Hepatocyte (in vitro differentiated cells): Measurements from ENCODE around the gene ACACA. TPM values are rescaled to one million over a fixed set of nuclear protein-coding genes. Genes with fewer than 3 reads are reported as not detected.

Source experiments
- DNase-seq: peaks from one replicate; pipeline ENCODE4 v3.0.0-alpha.2; 2016; ENCODE audit warnings: low spot score
- H2AFZ ChIP-seq: fragments of 200-600 bp; sonication (generic); 2 replicates; pipeline ENCODE4 v1.6.0; 2016; ENCODE audit warnings: antibody characterized with exemption, mild to moderate bottlenecking
- H3K27ac ChIP-seq: fragments of 200-600 bp; sonication (generic); 2 replicates; pipeline ENCODE4 v1.5.1; 2016; ENCODE audit warnings: mild to moderate bottlenecking
- H3K27me3 ChIP-seq: fragments of 200-600 bp; sonication (generic); 2 replicates; pipeline ENCODE4 v1.6.1; 2016
- H3K36me3 ChIP-seq: fragments of 200-600 bp; sonication (generic); replicated peaks from 2 replicates; pipeline ENCODE4 v1.5.1; 2016; ENCODE audit warnings: low read depth; ENCODE audit not compliant: insufficient read depth
- H3K4me1 ChIP-seq: fragments of 200-600 bp; sonication (generic); 2 replicates; pipeline ENCODE4 v1.5.1; 2016; ENCODE audit warnings: mild to moderate bottlenecking, moderate library complexity; ENCODE audit not compliant: insufficient read depth
- H3K4me2 ChIP-seq: fragments of 200-600 bp; sonication (generic); 2 replicates; pipeline ENCODE4 v1.6.0; 2016
- H3K4me3 ChIP-seq: fragments of 200-600 bp; sonication (generic); 2 replicates; pipeline ENCODE4 v1.5.1; 2016; ENCODE audit warnings: mild to moderate bottlenecking
- H3K79me2 ChIP-seq: fragments of 200-600 bp; sonication (generic); 2 replicates; pipeline ENCODE4 v1.6.0; 2017; ENCODE audit warnings: mild to moderate bottlenecking
- H3K9me2 ChIP-seq: fragments of 200-600 bp; sonication (generic); replicated peaks from 2 replicates; pipeline ENCODE4 v1.6.0; 2017; ENCODE audit warnings: mild to moderate bottlenecking; ENCODE audit not compliant: insufficient read depth
- H3K9me3 ChIP-seq: fragments of 200-600 bp; sonication (generic); 2 replicates; pipeline ENCODE4 v1.5.1; 2016; ENCODE audit warnings: low read depth, mild to moderate bottlenecking
- H4K20me1 ChIP-seq: fragments of 200-600 bp; sonication (generic); 2 replicates; pipeline ENCODE4 v1.6.0; 2016; ENCODE audit warnings: mild to moderate bottlenecking; ENCODE audit not compliant: insufficient read depth, poor library complexity, severe bottlenecking
- CTCF ChIP-seq: fragments of 200-600 bp; sonication (generic); IDR thresholded peaks from 2 replicates; pipeline ENCODE4 v1.5.1; 2016; ENCODE audit warnings: antibody characterized with exemption, mild to moderate bottlenecking; ENCODE audit not compliant: poor library complexity
- EZH2 ChIP-seq: fragments of 200-600 bp; sonication (generic); IDR thresholded peaks from 2 replicates; pipeline ENCODE4 v1.6.1; 2016; ENCODE audit warnings: antibody characterized with exemption, mild to moderate bottlenecking, borderline replicate concordance
- EZH2phosphoT487 ChIP-seq: fragments of 200-600 bp; sonication (generic); IDR thresholded peaks from one replicate; pipeline ENCODE4 v1.6.1; 2018; ENCODE audit warnings: antibody characterized with exemption, mild to moderate bottlenecking, low read depth, moderate library complexity; ENCODE audit not compliant: unreplicated experiment, severe bottlenecking
- WGBS: methylation state at CpG from one replicate; pipeline ENCODE4 v1.1.6; 2016; ENCODE audit warnings: low lambda C conversion rate; ENCODE audit errors: missing lambda C conversion rate; 5-methylcytosine and 5-hydroxymethylcytosine counted together
- polyA plus RNA-seq: library from polyadenylated mRNA; unstranded; fragments of >200 nt; fragmentation: Nextera tagmentation; extraction: Ambion mirVana; gene quantifications from 2 replicates; pipeline ENCODE4 v1.2.1, GENCODE V29; 2016
- total RNA-seq: library from RNA; depleted of rRNA; stranded (reverse); fragments of >200 nt; gene quantifications from 2 replicates; pipeline ENCODE4 v1.2.3, GENCODE V29; 2014

ACACA gene
- total and polyA plus RNA-seq, 2 experiments from 2014 or later: 37.4 to 53.8 TPM

- H4K20me1 ChIP-seq: peaks cover 11% of the 10 kb centered on the region
- H3K27ac ChIP-seq: no peak overlapping the region
- no peaks in the 10 kb centered on the region for H3K9me2 ChIP-seq
- no peaks in the 10 kb centered on the region for H3K36me3 ChIP-seq
- no peak overlapping the region for H3K4me3 ChIP-seq
- no peaks in the 10 kb centered on the region for H3K4me1 ChIP-seq
- H3K27me3 ChIP-seq: no peaks in the 10 kb centered on the region
- no peak overlapping the region for H2AFZ ChIP-seq
- H3K79me2 ChIP-seq: peaks cover 85% of the 10 kb centered on the region
- no peak for DNase-seq
- 88% methylated on average over 2 of the region's 2 CpGs for WGBS
- H3K4me2 ChIP-seq: no peak overlapping the region
- no peaks in the 10 kb centered on the region for H3K9me3 ChIP-seq
- TF ChIP-seq EZH2phosphoT487 (no peak), EZH2 (no peak), CTCF (no peak)
Measured at GRCh38 chr17:37342589-37342988, 64.0 kb downstream of the ACACA start.

GRCh38 chr17:37340804-37341203, 65.8 kb downstream of the ACACA start:
- H2AFZ ChIP-seq: no peak overlapping the region
- H3K9me3 ChIP-seq: no peaks in the 10 kb centered on the region
- TF ChIP-seq EZH2phosphoT487: no peak
- no peak overlapping the region for H3K27ac ChIP-seq
- no peak overlapping the region for H3K4me3 ChIP-seq
- H3K27me3 ChIP-seq: no peaks in the 10 kb centered on the region
- WGBS: 86% methylated on average over 2 of the region's 2 CpGs
- H3K9me2 ChIP-seq: no peaks in the 10 kb centered on the region
- no peaks in the 10 kb centered on the region for H3K4me1 ChIP-seq
- peaks cover 91% of the 10 kb centered on the region for H3K79me2 ChIP-seq
- no peaks in the 10 kb centered on the region for H3K36me3 ChIP-seq
- H3K4me2 ChIP-seq: no peak overlapping the region
- peaks cover 11% of the 10 kb centered on the region for H4K20me1 ChIP-seq
- no peak for DNase-seq

- H3K36me3 ChIP-seq: no peaks in the 10 kb centered on the region
- peaks cover 84% of the 10 kb centered on the region for H3K79me2 ChIP-seq
- peaks cover 11% of the 10 kb centered on the region for H4K20me1 ChIP-seq
- H3K4me3 ChIP-seq: no peak overlapping the region
- TF ChIP-seq EZH2 (no peak), CTCF (no peak)
- 83% methylated on average over 3 of the region's 3 CpGs for WGBS
- no peaks in the 10 kb centered on the region for H3K9me2 ChIP-seq
- H3K9me3 ChIP-seq: no peaks in the 10 kb centered on the region
- DNase-seq: no peak
- no peak overlapping the region for H2AFZ ChIP-seq
- H3K4me1 ChIP-seq: no peaks in the 10 kb centered on the region
- no peaks in the 10 kb centered on the region for H3K27me3 ChIP-seq
- peak overlapping the region; percentile 39 for H3K27ac ChIP-seq
- no peak overlapping the region for H3K4me2 ChIP-seq
Measured at GRCh38 chr17:37339321-37339720, 67.3 kb downstream of the ACACA start.

DNA sequence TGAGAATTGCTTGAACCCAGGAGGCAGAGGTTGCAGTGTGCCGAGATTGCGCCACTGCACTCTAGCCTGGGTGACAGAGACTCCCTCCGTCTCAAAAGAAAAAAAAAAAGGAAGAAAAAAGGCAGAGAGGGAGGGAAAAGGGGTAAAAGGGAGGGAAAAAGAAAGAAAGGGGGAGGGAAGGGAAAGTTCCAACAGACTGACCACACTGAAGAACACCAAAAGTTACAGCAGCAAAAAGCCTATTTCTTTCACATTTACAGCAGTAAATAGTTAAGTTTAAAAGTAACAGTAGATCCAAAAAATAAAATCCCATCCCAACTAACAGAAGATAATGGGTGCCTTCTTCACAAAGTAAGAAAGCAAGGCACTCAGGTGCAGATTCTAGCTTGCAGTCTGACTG, 67.8 kb downstream of the ACACA start:
- Histone ChIP-seq H3K27ac (peak overlapping the region; percentile 39), H3K4me2 (no peak overlapping the region), H4K20me1 (peaks cover 11% of the 10 kb centered on the region), H2AFZ (no peak overlapping the region), H3K9me3 (no peaks in the 10 kb centered on the region), H3K27me3 (no peaks in the 10 kb centered on the region), H3K9me2 (no peaks in the 10 kb centered on the region), H3K36me3 (no peaks in the 10 kb centered on the region), H3K4me3 (no peak overlapping the region), H3K4me1 (no peaks in the 10 kb centered on the region), H3K79me2 (peaks cover 80% of the 10 kb centered on the region)
- WGBS: 91% methylated on average over 3 of the region's 3 CpGs
- DNase-seq: no peak
- TF ChIP-seq EZH2: no peak
- TF ChIP-seq EZH2phosphoT487: no peak
- no peak for TF ChIP-seq CTCF
